Activated T-helper 2 cell treated with anti-CD3 and anti-CD28 coated beads, Interferon-gamma antibody, Interleukin-2, Interleukin-4, amounts not matched to agents 10 μg/mL and 5 μg/mL and 100 μg/mL, durations not matched to agents 14 hours and 24 hours and 36 hours (primary cell): Measurements from ENCODE around the gene KLHL22. TPM values are rescaled to one million over a fixed set of nuclear protein-coding genes. Genes with fewer than 3 reads are reported as not detected.

ENCODE experiments used
- DNase-seq: peaks from one replicate; pipeline ENCODE4 v3.0.0; 2021; ENCODE audit warnings: low spot score
- H3K27ac Mint-ChIP-seq: one replicate; pipeline ENCODE4 v1.8.0; 2021; ENCODE audit warnings: mixed read lengths
- H3K27me3 Mint-ChIP-seq: one replicate; pipeline ENCODE4 v1.8.0; 2021; ENCODE audit warnings: low read depth, mixed read lengths
- H3K36me3 Mint-ChIP-seq: one replicate; pipeline ENCODE4 v1.8.0; 2021; ENCODE audit warnings: low read depth, mixed read lengths
- H3K4me1 Mint-ChIP-seq: one replicate; pipeline ENCODE4 v1.8.0; 2021; ENCODE audit warnings: low read depth, mixed read lengths
- H3K4me3 Mint-ChIP-seq: one replicate; pipeline ENCODE4 v1.8.0; 2021; ENCODE audit warnings: low read depth, mild to moderate bottlenecking, moderate library complexity, mixed read lengths
- H3K9me3 Mint-ChIP-seq: one replicate; pipeline ENCODE4 v1.8.0; 2021; ENCODE audit warnings: mixed read lengths
- intact Hi-C: fragments of 100-400 bp; cut with micrococcal nuclease; formaldehyde crosslinking; loops from one replicate; pipeline ENCODE4 v1.15.1; 2023
- total RNA-seq: library from RNA; stranded (reverse); gene quantifications from 2 replicates; pipeline ENCODE4 v1.2.3, GENCODE V29; 2022

The KLHL22 gene
- total RNA-seq, 1 donor from 2014 or later = 38.0 TPM

DNA sequence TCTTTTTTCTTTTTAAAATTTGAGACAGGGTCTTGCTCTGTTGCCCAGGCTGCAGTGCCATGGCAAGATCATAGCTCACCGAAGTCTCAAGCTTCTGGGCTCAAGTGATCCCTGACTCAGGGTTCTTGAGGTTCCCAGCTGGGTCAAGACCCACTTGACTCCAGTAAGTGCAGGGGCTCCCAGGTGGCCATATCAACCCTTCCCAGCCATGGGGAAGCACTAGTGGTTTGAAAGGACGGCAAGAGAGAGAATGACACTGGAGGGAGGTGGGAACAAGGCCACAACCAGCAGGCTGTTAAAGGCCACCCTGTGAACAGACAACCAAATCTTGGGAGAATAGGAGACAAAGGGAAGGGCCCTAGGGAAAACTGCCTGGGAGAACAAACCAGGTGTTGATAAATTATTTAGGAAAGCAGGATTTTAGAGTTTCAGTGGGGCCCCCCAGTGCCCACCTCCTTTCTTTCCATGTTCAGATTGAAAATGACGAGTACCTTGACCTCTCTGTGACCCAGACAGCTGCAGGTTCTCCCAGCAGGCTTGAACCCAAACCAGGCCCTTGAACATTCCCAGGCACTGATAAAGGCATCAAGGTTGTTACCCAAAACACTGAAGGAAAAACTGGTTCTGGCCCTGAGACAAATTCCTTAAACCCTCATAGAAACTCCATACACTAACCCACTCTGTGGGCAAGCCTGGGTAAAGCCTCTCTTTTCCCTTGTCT is 28.8 kb downstream of the KLHL22 start:
- Mint-ChIP-seq H3K9me3 (no peaks in the 10 kb centered on the region), H3K4me1 (peaks cover 42% of the 10 kb centered on the region), H3K27ac (no peak overlapping the region), H3K36me3 (peaks cover 62% of the 10 kb centered on the region), H3K4me3 (no peak overlapping the region), H3K27me3 (no peaks in the 10 kb centered on the region)
- intact Hi-C loops = no loop called here
- no peak for DNase-seq

DNA sequence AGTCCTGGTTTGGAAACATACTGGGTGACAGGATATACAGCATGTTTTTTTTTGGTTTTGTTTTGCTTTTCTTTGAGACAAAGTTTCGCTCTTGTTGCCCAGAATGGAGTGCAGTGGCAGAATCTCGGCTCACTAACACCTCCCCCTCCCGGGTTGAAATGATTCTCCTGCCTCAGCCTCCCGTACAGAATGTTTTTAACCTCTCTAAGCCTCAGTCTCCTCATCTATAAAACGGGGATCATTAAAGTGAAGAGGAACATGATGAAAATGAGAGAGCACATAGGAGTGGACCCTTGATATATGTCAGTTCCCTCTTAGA is 29.9 kb downstream of the KLHL22 start:
- Mint-ChIP-seq H3K27me3 (no peaks in the 10 kb centered on the region), H3K9me3 (no peaks in the 10 kb centered on the region), H3K4me1 (peaks cover 44% of the 10 kb centered on the region), H3K4me3 (no peak overlapping the region), H3K36me3 (peaks cover 58% of the 10 kb centered on the region), H3K27ac (peak overlapping the region; percentile 95)
- no peak for DNase-seq
- intact Hi-C loops = no loop called here

DNA sequence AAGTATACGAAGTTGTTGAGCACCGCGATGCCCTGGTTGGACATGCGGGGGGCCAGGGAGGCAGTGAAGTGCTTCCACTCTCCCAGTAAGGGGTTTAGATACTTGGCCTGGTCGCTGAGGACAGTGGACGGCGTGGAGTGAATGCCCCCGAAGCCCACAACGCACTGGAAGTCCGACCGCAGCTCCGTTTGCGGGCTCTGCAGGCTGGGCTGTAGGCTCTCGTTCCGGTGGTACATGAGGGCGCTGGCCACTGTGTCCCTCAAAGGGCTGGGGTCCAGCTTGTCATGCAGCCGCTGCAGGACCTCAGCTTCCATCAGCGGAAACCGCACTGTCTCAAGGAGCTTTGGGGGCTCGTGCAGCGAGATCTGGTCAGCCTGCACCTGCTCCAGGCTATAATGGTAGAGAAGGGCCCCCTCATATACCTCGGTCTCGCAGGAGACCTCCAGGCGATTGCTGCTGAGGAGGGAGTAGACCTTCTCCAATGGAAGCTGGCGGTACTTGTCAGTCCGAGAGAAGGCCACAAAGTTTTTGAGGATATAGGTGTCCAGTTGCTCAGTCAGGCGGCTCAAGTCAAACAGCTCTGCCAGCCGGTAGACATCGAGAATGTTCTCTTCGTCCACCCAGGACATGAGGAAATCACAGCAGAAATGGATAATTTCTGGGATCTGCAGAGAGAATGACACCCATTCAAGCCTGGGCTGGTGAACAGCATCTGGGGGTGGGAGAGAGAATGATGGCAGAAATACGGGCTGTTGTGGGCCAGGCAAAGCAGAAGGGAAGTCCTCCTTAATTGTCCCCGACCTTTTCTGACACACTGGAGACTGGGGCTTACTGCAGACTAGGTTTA is 30.5 kb downstream of the KLHL22 start:
- no peak for DNase-seq
- H3K36me3 Mint-ChIP-seq = peaks cover 54% of the 10 kb centered on the region
- no peaks in the 10 kb centered on the region for H3K9me3 Mint-ChIP-seq
- H3K4me1 Mint-ChIP-seq = peaks cover 44% of the 10 kb centered on the region
- intact Hi-C loops = loop anchor here (1.0 to 5.0 kb wide), 2 partner anchors 9 to 32 kb away; partner anchors contain the start of gene KLHL22
- H3K4me3 Mint-ChIP-seq = no peak overlapping the region
- H3K27ac Mint-ChIP-seq = peak overlapping the region; percentile 95
- no peaks in the 10 kb centered on the region for H3K27me3 Mint-ChIP-seq

DNA sequence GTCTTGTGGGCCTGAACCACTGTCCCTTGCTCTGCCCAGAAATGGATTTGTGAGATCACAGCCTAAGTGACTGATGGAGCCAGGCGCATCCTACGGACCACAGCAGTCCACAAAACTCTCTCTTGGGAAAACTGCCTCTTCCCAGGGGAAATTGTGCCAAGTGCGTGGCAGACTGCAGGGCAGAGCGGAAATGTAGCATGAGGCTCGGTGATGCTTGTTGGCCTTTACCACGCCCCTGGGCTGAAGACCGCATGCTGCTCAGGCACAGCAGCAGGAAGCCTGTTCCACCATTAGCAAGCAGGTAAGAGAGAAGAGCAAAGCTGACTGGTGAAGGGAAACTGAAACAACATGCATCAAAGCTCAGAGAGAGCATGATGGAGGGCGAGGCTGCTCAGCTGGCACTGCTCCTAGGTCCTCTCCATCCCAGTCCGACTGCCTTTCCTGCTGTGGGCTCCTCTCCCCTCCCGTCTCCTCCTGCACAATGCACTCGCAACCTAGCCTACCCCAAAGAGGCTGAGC is 31.4 kb downstream of the KLHL22 start:
- intact Hi-C loops = loop anchor here (1.0 to 5.0 kb wide), 2 partner anchors 8 to 33 kb away; partner anchors contain the start of gene KLHL22

GRCh38 chr22:20463324-20464095 is 32.1 kb downstream of the KLHL22 start:
- peak; percentile 29 for DNase-seq
- intact Hi-C loops = loop anchor here (1.0 to 5.0 kb wide), 2 partner anchors 7 to 34 kb away; partner anchors contain the start of gene KLHL22
- Mint-ChIP-seq H3K4me3 (peak overlapping the region; percentile 52), H3K27ac (peak overlapping the region; percentile 95), H3K4me1 (peaks cover 43% of the 10 kb centered on the region), H3K9me3 (no peaks in the 10 kb centered on the region), H3K36me3 (peaks cover 54% of the 10 kb centered on the region), H3K27me3 (no peaks in the 10 kb centered on the region)

More for the DNA sequence above, 31.4 kb downstream of the KLHL22 start:
- H3K27me3 Mint-ChIP-seq = no peaks in the 10 kb centered on the region
- no peaks in the 10 kb centered on the region for H3K9me3 Mint-ChIP-seq
- H3K27ac Mint-ChIP-seq = peak overlapping the region; percentile 95
- peak; percentile 68 for DNase-seq
- peaks cover 55% of the 10 kb centered on the region for H3K36me3 Mint-ChIP-seq
- peak overlapping the region; percentile 52 for H3K4me3 Mint-ChIP-seq
- H3K4me1 Mint-ChIP-seq = peaks cover 47% of the 10 kb centered on the region

- H3K27me3 Mint-ChIP-seq = no peaks in the 10 kb centered on the region
- intact Hi-C loops = loop anchor here (5.0 kb wide), 1 partner anchor 37 kb away; the partner anchor contains the start of gene KLHL22
- H3K27ac Mint-ChIP-seq = peak overlapping the region; percentile 22
- H3K4me3 Mint-ChIP-seq = no peak overlapping the region
- no peaks in the 10 kb centered on the region for H3K9me3 Mint-ChIP-seq
- peaks cover 43% of the 10 kb centered on the region for H3K4me1 Mint-ChIP-seq
- H3K36me3 Mint-ChIP-seq = peaks cover 58% of the 10 kb centered on the region
- DNase-seq = no peak
These were observed 35.7 kb downstream of the KLHL22 start for GRCh38 chr22:20459862-20460261.

DNA sequence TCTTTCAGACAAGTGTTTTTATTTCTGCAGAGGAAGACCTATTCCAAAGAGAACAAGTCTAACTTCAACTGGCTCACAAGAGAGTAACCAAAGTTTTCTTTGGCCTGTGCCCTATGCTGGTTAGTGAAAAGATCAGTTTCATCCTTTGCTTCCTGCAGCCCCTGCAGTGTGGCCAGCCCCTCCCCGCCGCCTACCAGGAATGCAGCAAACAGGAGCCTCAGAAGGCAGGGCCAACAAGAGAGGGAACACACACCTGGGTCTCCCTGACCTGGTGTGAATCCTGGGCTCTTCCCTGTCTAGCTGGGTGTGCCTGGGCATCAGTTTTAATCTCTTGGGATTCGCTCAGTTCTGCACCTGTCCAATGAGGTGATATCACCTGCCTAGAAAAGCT is 36.4 kb downstream of the KLHL22 start:
- Mint-ChIP-seq H3K27me3 (no peaks in the 10 kb centered on the region), H3K36me3 (peaks cover 55% of the 10 kb centered on the region), H3K27ac (no peak overlapping the region), H3K4me3 (no peak overlapping the region), H3K9me3 (no peaks in the 10 kb centered on the region), H3K4me1 (peaks cover 36% of the 10 kb centered on the region)
- DNase-seq = no peak
- intact Hi-C loops = no loop called here

- Mint-ChIP-seq H3K27ac (no peak overlapping the region), H3K4me1 (peaks cover 31% of the 10 kb centered on the region), H3K4me3 (no peak overlapping the region), H3K9me3 (no peaks in the 10 kb centered on the region), H3K36me3 (peaks cover 50% of the 10 kb centered on the region), H3K27me3 (no peaks in the 10 kb centered on the region)
- no peak for DNase-seq
- intact Hi-C loops = no loop called here
These were observed 37.0 kb downstream of the KLHL22 start for GRCh38 chr22:20458530-20459151.

DNA sequence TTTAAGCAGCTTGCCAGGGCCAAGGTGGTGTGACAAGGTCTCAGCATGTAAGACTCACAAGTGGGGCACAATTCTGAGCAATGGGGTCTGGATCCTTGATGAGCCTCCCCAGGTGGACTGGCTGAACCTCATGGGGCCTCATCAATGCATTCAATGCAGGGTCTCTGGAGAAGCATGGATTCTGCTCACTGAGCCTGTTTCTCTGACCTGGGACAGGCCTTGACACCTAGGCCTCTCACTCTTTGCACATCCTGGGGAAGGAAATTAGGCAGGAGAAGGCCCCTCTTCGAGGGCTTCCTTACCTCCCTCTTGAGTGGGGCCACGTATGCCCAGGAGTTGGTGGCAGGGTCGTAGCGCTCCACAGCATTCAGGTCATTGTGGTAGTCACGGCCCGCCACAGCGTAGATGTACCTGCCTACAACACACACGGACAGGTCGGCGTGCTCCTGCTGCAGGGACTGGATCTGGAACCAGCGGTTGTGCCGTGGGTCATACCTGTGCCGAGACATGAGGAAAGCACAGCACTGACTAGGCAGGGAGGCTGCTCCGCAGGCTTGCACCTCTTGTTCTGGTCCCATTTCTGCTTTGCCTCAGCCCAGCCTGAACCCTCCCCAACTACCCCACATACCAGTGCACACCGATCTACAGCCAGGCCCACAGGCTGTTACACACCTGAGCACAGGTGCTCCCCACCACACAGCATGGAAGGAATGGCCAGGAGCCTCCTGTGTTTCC is 37.9 kb downstream of the KLHL22 start:
- Mint-ChIP-seq H3K27ac (no peak overlapping the region), H3K36me3 (peaks cover 50% of the 10 kb centered on the region), H3K9me3 (no peaks in the 10 kb centered on the region), H3K4me1 (peaks cover 22% of the 10 kb centered on the region), H3K4me3 (no peak overlapping the region), H3K27me3 (no peaks in the 10 kb centered on the region)
- no peak for DNase-seq
- intact Hi-C loops = no loop called here

DNA sequence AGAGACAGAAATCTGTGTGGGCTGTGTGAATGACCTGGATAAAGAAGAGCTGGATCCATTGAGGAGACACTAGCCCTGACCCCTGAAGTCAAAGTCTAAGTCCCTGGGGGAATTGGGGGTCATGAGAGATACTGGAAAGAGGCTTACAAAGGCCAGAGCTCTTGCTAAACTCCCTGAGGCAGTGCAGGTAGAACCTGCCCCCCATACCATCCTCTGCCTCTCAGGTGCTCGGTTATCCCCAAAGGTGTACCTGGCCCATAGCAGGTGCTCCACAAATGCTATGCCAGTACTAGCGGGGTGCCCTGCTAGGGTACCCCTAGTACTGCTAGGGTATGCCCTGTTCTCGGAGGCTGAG is 38.9 kb downstream of the KLHL22 start:
- Mint-ChIP-seq H3K4me1 (peaks cover 18% of the 10 kb centered on the region), H3K27me3 (no peaks in the 10 kb centered on the region), H3K9me3 (no peaks in the 10 kb centered on the region), H3K4me3 (no peak overlapping the region), H3K27ac (peak overlapping the region; percentile 51), H3K36me3 (peaks cover 50% of the 10 kb centered on the region)
- intact Hi-C loops = loop anchor here (1.0 kb wide), 2 partner anchors 8 to 38 kb away; no protein-coding TSS in a partner anchor
- DNase-seq = no peak

DNA sequence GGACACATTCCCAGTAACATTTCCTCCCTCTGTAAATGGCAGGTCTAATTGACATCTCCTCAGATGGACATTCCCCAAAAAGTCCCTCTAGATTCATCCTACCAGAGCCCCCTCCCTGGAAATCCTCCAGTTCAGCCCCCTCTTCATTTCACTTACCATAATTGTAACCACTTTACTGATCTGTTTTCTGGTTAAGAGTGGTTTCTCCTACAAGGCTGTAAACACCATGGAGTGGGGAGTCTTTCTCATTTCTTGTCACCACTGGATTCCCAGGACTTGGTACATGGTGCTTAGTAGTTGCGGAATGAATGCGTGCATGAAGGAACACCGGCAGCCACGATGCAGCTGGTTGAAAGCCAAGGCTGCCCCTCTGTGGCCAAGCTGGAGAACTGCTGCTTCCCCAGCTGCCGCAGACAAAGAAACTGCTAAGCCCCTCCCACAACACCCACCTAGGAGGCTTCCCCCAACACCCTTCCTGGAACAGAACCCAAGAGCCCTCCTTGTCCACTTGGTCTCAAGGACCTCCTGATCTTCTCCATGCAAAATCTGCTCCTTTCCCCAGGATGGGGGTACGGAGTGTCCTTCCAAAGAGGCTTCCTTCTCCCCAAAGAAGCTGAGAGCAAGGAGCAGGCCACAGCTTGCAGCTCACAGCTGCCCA is 39.4 kb downstream of the KLHL22 start:
- peak; percentile 68 for DNase-seq
- H3K36me3 Mint-ChIP-seq = peaks cover 52% of the 10 kb centered on the region
- H3K27me3 Mint-ChIP-seq = no peaks in the 10 kb centered on the region
- intact Hi-C loops = loop anchor here (1.0 kb wide), 2 partner anchors 8 to 38 kb away; no protein-coding TSS in a partner anchor
- peaks cover 18% of the 10 kb centered on the region for H3K4me1 Mint-ChIP-seq
- H3K9me3 Mint-ChIP-seq = no peaks in the 10 kb centered on the region
- H3K27ac Mint-ChIP-seq = peak overlapping the region; percentile 51
- H3K4me3 Mint-ChIP-seq = no peak overlapping the region
